ENCODE measurements around the gene KRT26.
"Not testable (repeated sequence)": the region's sequence is repeated elsewhere in the genome, so short reads cannot be mapped to it uniquely, and the experiment has no call there.

Gene KRT26, protein sequence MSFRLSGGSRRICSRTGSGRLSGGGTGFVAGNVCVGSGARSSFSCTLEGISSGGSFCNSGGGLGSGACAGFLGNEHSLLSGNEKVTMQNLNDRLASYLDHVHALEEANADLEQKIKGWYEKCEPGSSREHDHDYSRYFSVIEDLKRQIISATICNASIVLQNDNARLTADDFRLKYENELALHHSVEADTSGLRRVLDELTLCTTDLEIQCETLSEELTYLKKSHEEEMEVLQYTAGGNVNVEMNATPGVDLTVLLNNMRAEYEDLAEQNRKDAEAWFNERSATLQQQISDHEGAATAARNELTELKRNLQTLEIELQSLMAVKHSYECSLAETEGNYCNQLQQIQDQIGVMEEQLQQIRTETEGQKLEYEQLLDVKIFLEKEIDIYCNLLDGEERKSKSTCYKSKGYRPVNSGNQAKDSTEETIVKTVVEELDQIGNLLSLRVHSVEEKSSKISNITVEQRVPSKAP

GRCh38 chr17:40772101-40772500 is at the start of gene KRT26:
TSS of gene KRT26 (minus strand) at chr17:40772201. CDS start at chr17:40772113, 88 bp downstream.
- DNase-seq: no peak

DNA sequence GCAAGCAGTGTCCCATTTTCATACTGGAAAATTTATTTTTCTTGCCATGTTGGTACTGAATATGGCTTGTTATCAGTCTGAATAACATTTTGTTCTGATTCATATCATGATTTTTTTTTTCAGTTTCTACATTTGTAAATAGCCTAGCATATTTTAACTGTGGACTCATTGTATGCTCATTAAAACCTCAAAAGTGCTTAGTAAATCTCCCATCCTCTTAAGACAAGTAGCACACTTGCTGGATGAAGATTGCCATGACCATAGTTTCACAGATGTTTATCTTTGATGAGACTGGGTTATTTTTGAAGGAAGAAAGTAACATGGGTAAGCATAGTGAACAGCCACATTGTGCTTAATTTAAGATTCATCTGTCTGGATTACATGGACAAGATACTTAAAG is 49.5 kb upstream of the KRT26 start:
- no peak for DNase-seq

- no peak for DNase-seq
Observed at GRCh38 chr17:40820228-40820838, 48.3 kb upstream of the KRT26 start.

GRCh38 chr17:40819528-40820125 is 47.6 kb upstream of the KRT26 start:
- no peak for DNase-seq

DNA sequence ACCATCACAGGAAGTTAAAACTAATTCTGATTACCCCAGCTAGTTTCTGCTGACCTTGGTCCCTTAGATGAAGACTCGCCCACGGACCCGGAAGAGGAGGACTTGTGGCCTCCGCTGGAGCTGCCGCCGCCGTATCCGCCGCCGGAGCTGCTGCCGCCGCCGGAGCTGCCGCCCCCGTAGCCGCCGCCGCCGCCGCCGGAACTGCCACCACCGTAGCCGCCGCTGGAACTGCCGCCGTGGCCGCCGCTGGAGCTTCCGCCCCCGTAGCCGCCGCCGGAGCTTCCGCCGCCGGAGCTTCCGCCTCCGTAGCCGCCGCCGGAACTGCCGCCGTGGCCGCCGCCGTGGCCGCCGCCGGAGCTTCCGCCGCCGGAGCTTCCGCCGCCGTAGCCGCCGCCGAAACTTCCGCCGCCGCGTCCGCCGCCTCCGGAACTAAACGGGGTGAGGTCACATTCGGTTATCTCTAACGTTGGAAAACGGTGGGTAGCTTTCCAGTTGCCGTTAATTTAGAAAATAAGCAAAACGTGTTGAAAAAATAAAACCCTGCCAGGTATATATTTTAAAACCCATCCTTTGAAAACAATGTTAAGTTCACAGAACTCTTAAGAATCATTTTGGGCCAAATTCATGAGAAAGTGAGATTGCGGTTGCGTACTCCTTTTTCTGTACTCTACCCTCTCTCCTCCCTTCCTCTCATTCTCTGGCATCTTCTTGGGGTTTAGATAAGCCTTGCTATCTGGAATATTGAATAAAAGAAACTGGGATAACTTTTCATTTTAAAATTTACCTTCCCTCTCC is 46.9 kb upstream of the KRT26 start:
- DNase-seq: peak; percentile 80 to 84

- DNase-seq: no peak
Observed at GRCh38 chr17:40818343-40818732, 46.3 kb upstream of the KRT26 start.

DNA sequence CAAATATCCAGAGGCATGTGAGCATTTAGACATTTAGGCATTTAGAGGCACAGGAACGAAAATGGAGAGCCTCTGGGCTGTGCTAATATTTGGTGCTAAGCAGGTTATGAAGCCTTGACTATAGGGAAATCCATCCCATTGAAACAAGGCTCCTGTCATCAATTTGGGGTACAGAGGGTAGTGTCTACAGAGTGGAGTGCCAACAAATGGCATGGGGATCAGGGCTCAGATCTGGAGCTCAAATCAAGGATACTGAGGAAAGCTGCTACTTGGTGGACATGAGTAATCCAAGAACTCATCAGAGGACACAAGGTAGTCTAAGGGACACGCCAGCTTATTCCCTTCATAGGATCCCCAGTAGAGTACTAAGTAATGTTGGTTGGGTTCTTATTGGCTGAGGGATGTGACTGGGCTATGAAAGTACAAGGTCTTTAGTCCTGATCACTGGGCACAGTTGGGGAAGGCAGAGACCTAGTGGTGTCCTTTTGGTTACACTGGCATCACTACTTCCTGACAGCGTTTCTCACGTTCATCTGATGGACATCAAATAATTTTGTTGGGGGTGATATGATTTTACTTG is 45.2 kb upstream of the KRT26 start:
- DNase-seq: no peak

DNA sequence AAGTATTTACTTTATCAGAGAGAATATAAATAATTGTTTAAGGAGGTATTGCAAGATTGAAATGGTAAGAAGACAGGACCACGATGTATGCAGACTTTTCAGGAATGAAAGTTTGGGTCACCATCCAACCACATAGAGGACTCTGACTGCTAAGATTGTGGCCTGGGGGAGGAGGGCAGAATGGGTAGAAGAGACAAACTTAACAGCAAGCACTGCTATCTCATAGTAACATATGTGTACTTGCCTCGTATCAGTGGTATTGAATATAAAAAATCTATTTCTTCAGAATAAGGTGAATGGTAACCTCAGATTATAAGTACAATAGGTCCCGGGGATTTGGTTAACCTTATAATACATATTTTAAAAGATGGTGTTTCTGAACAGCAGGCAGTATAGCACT is 44.6 kb upstream of the KRT26 start:
- no peak for DNase-seq

DNA sequence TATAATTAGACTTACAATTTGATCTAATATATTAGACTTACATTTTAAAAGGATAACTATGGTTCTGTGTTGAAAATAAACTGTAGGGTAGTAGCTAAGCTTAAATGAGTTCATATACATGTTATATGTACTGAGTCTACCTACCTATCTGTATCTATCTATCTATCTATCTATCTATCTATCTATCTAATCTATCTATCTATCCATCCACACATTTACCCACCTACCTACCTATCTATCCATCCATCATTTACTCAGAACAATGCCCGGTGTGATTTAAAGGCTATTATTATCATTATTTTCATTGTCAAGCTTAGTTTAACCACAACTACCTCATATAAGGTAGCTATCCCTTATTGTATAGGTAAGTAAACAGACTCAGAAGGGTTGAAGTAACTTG is 43.4 kb upstream of the KRT26 start:
- no peak for DNase-seq

DNA sequence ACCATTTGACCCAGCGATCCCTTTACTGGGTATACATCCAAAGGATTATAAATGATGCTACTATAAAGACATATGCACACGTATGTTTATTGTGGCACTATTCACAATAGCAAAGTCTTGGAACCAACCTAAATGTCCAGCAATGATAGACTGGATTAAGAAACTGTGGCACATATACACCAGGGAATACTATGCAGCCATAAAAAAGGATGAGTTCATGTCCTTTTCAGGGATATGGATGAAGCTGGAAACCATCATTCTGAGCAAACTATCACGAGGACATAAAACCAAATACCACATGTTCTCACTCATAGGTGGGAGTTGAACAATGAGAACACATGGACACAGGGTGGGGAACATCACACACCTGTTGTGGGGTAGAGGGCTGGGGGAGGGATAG is 42.7 kb upstream of the KRT26 start:
- not testable (repeated sequence) for DNase-seq

DNA sequence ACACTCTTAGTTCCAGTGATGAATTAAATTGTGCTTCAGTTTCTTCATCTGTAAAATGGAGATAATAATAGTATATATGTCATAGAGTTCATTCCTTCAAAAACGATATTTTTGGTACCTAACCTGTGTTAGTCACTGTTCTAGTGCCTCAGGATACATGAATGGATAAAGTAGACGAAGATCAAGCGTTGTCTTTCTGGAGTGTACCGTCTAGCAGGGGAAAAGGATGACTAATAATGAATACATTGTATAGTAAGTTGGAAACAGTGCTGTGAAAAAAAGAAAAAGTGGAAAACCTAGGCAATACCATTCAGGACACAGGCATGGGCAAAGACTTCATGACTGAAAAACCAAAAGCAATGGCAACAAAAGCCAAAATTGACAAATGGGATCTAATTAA is 41.8 kb upstream of the KRT26 start:
- DNase-seq: no peak

DNA sequence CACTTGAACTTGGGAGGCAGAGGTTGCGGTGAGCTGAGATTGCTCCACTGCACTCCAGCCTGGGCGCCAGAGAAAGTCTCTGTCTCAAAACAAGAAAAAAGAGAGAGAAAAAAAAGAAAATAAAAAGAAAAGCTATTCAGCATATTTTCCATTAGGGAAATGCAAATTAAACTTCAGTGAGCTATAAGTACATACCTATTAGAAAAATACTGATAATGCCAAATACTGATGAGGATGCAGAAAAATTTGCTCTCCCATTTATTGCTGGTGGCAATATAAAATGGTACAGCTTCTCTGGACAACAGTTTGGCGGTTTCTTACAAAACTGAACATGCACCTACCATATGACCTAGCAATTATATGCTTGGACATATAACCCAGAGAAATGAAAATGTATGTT is 40.6 kb upstream of the KRT26 start:
- no peak for DNase-seq

DNA sequence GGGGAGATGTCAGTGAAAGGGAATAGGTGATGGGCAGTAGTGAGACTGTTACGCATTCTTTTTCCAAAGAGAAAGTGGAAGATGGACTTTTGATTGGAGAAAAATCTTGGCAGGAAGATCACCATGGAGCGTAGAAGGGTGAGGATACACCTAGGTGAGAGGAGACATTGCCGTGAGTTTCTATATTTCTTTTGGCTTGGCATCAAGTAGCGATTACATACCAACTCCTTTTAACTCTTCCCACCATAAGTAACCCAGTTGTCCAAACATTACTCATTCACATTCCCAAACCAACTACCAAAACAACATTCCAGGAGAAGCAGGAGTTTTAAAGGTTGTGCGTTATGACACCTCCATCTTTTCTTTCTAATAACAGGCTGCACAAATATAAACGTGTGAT is 38.5 kb upstream of the KRT26 start:
- no peak for DNase-seq

- no peak for DNase-seq
Observed at GRCh38 chr17:40809721-40810421, 37.9 kb upstream of the KRT26 start.

GRCh38 chr17:40806131-40806530 is 34.1 kb upstream of the KRT26 start:
- no peak for DNase-seq

DNA sequence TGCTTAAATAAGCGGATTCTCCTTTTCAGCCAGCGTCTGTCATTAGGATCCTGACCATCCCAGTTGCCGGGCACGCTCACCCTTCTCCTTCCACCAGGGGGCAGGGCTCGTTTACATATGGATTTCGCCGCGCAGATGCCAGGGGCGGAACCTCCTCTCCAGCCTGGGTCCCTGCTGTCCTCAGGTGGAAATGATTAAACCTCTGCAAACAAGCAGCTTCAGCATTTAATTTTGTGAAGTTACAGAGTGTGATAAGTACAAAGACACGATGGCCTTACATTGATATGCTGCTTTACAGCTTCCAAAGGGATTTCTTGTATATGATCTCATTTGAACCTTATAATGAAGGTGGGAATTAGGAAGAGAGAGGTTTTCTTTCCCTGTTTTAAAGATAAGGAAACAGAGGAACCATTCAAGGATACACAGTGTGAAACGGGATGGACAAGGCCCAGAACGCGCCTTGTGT is 31.6 kb upstream of the KRT26 start:
- peak; percentile 61 to 71 for DNase-seq

- DNase-seq: no peak
Observed at GRCh38 chr17:40801157-40801556, 29.2 kb upstream of the KRT26 start.

- no peak for DNase-seq
Observed at GRCh38 chr17:40800381-40800780, 28.4 kb upstream of the KRT26 start.

DNA sequence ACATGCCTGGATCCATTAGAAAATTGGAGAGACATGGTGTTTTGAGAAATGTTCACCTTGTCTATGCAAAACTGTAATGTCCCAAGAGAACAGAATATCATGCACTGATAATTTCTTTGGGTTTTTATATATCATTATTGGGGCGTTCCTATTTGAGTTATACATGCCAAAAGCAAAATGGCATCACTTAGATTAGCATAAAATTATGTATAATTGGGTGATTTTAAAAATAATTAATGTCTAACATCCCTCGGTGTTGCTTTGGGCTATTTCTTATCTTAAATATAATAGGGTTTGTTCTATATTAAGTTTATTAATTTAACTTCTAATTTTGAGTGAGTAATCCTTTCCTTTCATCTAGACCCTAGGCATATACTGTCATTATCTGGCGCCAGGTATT is 27.9 kb upstream of the KRT26 start, which contains the start of gene KRT28:
TSS of gene KRT28 (minus strand) at position 101 of the 400 bp plus-strand sequence. CDS start at position 35, 66 bp downstream.
- no peak for DNase-seq

GRCh38 chr17:40796846-40797245 is 24.8 kb upstream of the KRT26 start:
- DNase-seq: no peak

GRCh38 chr17:40795019-40795667 is 23.1 kb upstream of the KRT26 start:
- DNase-seq: no peak
